Lower lobe of right lung (tissue), 2 donors: Measurements from ENCODE around the gene SMYD3. TPM values are rescaled to one million over a fixed set of nuclear protein-coding genes. Genes with fewer than 3 reads are reported as not detected.

Experiments
- ATAC-seq, 2 donors: fragments of 200-7000 bp; cut with Tn5 transposase; one replicate each; pipeline ENCODE4 v1.9.1; 2020 to 2022; ENCODE audit warnings: mild to moderate bottlenecking in 2 of 2, moderate library complexity in 2 of 2
- DNase-seq: peaks from one replicate; pipeline ENCODE4 v3.0.0-alpha.2; 2020
- H3K27ac ChIP-seq: fragments of 200-600 bp; one replicate; pipeline ENCODE4 v1.8.0; 2022
- H3K27me3 ChIP-seq: fragments of 200-600 bp; one replicate; pipeline ENCODE4 v1.8.0; 2022; ENCODE audit warnings: low read depth
- H3K36me3 ChIP-seq: fragments of 200-600 bp; one replicate; pipeline ENCODE4 v1.8.0; 2022; ENCODE audit warnings: mild to moderate bottlenecking
- H3K4me1 ChIP-seq: fragments of 200-600 bp; one replicate; pipeline ENCODE4 v1.8.0; 2022
- H3K4me3 ChIP-seq: fragments of 200-600 bp; one replicate; pipeline ENCODE4 v1.8.0; 2022; ENCODE audit warnings: mild to moderate bottlenecking
- H3K9me3 ChIP-seq: fragments of 200-600 bp; one replicate; pipeline ENCODE4 v1.8.0; 2022
- intact Hi-C: fragments of 100-400 bp; cut with DNase I; formaldehyde crosslinking; loops from one replicate; pipeline ENCODE4 v1.11.0; 2022
- total RNA-seq: library from RNA; stranded (reverse); fragmentation: NEBNext Ultra II Directional; extraction: Animal tissue kit (Norgen Biotek cat#: 25700); gene quantifications from one replicate; pipeline ENCODE4 v1.2.1, GENCODE V29; 2021
- TF ChIP-seq, protein P1 (sequence below): fragments of 200-600 bp; IDR thresholded peaks from one replicate; pipeline ENCODE4 v1.8.0; 2022; ENCODE audit warnings: antibody characterized with exemption, mild to moderate bottlenecking
- donor health status: DM: no; HTN: yes; CAD: no; lungs with severe emphysema.

The SMYD3 gene
- total RNA-seq, 1 donor from 2014 or later: 20.5 TPM

DNA sequence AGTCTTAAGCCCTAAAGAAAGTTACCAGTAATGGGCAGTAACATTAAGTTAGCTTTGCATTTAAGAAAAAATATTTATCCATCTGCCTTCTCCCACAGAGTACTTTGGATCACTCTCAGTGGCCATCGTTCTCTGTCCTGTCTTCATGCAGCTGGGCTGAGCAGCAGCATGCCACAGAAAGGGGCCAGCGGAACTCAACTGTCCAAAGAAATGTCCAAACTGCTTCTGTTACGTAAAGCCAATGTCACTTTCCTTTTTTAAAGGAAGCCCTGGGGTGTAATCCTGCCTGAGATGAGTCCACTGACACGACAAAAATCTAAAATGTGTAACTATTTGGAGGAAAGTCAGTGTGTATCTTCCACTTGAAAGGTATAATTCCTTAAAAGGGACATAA, 291.6 kb downstream of the SMYD3 start:
- intact Hi-C loops: no loop called here
- ATAC-seq (peak in 1 of 2 donors; percentile 45), DNase-seq (no peak)
- H3K9me3 ChIP-seq: no peaks in the 10 kb centered on the region
- no peaks in the 10 kb centered on the region for H3K27me3 ChIP-seq
- TF ChIP-seq, protein P1, sequence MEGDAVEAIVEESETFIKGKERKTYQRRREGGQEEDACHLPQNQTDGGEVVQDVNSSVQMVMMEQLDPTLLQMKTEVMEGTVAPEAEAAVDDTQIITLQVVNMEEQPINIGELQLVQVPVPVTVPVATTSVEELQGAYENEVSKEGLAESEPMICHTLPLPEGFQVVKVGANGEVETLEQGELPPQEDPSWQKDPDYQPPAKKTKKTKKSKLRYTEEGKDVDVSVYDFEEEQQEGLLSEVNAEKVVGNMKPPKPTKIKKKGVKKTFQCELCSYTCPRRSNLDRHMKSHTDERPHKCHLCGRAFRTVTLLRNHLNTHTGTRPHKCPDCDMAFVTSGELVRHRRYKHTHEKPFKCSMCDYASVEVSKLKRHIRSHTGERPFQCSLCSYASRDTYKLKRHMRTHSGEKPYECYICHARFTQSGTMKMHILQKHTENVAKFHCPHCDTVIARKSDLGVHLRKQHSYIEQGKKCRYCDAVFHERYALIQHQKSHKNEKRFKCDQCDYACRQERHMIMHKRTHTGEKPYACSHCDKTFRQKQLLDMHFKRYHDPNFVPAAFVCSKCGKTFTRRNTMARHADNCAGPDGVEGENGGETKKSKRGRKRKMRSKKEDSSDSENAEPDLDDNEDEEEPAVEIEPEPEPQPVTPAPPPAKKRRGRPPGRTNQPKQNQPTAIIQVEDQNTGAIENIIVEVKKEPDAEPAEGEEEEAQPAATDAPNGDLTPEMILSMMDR: no peak
- H3K4me1 ChIP-seq: no peaks in the 10 kb centered on the region
- H3K27ac ChIP-seq: no peak overlapping the region
- H3K4me3 ChIP-seq: no peak overlapping the region
- H3K36me3 ChIP-seq: no peaks in the 10 kb centered on the region

DNA sequence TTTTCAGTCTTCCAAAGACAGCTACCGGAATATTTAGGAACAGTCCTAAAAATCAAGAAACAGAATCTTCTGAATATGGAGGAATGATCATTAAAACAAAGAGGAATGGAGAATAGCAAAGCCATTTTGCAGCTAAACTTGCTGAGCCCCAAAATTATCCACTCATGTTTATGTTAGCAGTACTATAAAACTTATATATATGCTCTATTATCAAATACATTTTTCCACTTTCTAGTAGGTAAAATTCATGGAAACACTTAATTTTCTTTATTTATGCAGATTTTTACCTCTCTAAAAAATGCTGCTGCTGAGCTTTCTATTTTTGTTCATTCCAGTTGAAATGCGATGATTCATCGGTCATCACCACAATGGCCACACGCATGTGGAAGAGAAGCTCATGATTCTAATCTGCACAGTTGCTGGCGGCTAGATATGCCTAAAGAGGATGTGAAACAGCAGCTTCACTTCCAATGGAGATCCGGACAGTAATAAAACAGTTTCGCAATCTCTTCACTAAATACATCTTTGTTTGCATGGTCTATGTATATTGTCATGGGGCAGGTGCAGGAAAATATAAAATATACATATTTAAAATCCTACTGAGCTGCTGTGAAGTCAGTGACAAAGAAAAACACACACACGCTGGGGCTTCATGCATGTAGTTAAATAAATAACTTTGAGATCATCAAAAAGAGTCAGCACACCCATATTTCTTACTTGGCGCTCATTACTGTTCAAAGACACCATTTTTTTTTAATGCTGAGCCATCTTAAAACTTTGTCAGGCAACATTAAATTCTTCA, 292.2 kb downstream of the SMYD3 start:
- Histone ChIP-seq H3K36me3 (no peaks in the 10 kb centered on the region), H3K9me3 (no peaks in the 10 kb centered on the region), H3K27me3 (no peaks in the 10 kb centered on the region), H3K4me3 (no peak overlapping the region), H3K27ac (no peak overlapping the region), H3K4me1 (no peaks in the 10 kb centered on the region)
- TF ChIP-seq, protein P1: no peak
- DNase-seq: no peak
- intact Hi-C loops: no loop called here
- peak; percentile 75 to 90 for ATAC-seq

DNA sequence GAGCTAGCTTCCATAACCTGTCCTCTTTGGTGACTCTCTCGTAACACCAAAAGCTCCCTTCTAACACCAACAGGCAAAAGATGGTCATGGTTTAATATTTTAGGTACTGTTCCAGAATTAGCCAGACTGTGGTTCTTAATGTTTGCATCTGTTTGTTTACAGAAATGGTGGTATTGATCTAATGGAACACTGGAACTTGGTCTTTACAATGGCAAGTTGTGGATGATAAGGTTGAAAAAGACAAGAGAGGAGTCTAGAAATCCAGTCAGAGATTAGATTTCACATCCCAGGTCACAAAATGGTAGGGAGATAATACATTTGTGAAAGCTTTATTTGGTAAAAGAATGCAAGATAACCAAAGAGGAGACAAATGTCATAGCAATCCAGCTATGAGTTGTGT, 293.1 kb downstream of the SMYD3 start:
- DNase-seq (no peak), ATAC-seq (no peak)
- H3K36me3 ChIP-seq: no peaks in the 10 kb centered on the region
- no peaks in the 10 kb centered on the region for H3K27me3 ChIP-seq
- intact Hi-C loops: no loop called here
- H3K4me1 ChIP-seq: no peaks in the 10 kb centered on the region
- no peak overlapping the region for H3K27ac ChIP-seq
- H3K9me3 ChIP-seq: no peaks in the 10 kb centered on the region
- H3K4me3 ChIP-seq: no peak overlapping the region
- TF ChIP-seq, protein P1: no peak

DNA sequence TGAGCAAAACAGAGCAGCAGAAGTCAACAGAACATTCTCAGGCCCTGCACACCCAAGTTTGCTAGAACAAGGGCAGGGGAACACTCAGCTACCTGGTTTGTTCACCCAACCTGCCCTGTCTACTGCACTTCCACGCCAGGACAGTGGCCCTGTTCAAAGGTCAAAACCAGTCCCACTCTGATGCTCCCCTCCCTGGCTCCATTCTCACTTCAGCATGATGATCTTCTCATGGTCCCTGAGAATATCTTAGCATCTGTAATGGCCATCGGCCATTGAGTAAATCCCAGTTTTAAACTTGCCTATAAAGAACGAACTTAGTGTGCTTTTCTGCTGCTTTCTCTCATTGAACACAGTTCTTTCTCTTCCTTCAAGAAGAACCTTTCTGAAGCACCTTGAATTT, 293.6 kb downstream of the SMYD3 start:
- no peaks in the 10 kb centered on the region for H3K9me3 ChIP-seq
- ATAC-seq (no peak), DNase-seq (no peak)
- H3K27me3 ChIP-seq: no peaks in the 10 kb centered on the region
- H3K4me1 ChIP-seq: no peaks in the 10 kb centered on the region
- no peaks in the 10 kb centered on the region for H3K36me3 ChIP-seq
- H3K4me3 ChIP-seq: no peak overlapping the region
- H3K27ac ChIP-seq: no peak overlapping the region
- intact Hi-C loops: no loop called here
- TF ChIP-seq, protein P1: no peak

- Histone ChIP-seq H3K4me3 (no peak overlapping the region), H3K36me3 (no peaks in the 10 kb centered on the region), H3K27me3 (no peaks in the 10 kb centered on the region), H3K27ac (no peak overlapping the region), H3K9me3 (no peaks in the 10 kb centered on the region), H3K4me1 (no peaks in the 10 kb centered on the region)
- ATAC-seq (no peak), DNase-seq (no peak)
- TF ChIP-seq, protein P1: no peak
- intact Hi-C loops: no loop called here
Measured at GRCh38 chr1:246213036-246213435, 294.0 kb downstream of the SMYD3 start.
